Measurements from ENCODE around the gene MB21D2. TPM values are rescaled to one million over a fixed set of nuclear protein-coding genes. Genes with fewer than 3 reads are reported as not detected.

Gene MB21D2
- total RNA-seq, 1 experiment from 2014 or later: 26.0 TPM

- Histone ChIP-seq H3K9me3 (ENCODE audit: low read length) (no peaks in the 10 kb centered on the region), H3K4me3 (ENCODE audit: low read length) (no peak overlapping the region), H3K9me2 (replicated peaks; ENCODE audit: low read length) (no peaks in the 10 kb centered on the region), H3K27me3 (ENCODE audit: low read length) (no peaks in the 10 kb centered on the region), H3F3A (ENCODE audit: low read length, unreplicated experiment) (no peaks in the 10 kb centered on the region), H3K79me2 (ENCODE audit: low read length) (no peaks in the 10 kb centered on the region), H3K27ac (ENCODE audit: low read length) (peak overlapping the region; percentile 5; the same call in 1 of the 2 replicates), H2AFZ (ENCODE audit: low read length) (no peak overlapping the region), H3K4me2 (ENCODE audit: low read length) (no peak overlapping the region), H4K20me1 (ENCODE audit: low read length) (no peaks in the 10 kb centered on the region), H3K4me1 (ENCODE audit: insufficient read depth, low read length) (peaks cover 25% of the 10 kb centered on the region), H3K9ac (ENCODE audit: low read length) (no peak overlapping the region), H3K36me3 (ENCODE audit: low read depth, low read length) (no peaks in the 10 kb centered on the region)
- DNase-seq (peak; percentile 29), ATAC-seq (peak; percentile 54)
- TF ChIP-seq EZH2 (IDR thresholded peaks at IDR 0.05; ENCODE audit: low read length, unreplicated experiment) (no peak), EZH2phosphoT487 (IDR thresholded peaks at IDR 0.05; ENCODE audit: borderline replicate concordance, low read length) (no peak)
- TF ChIP-seq, protein P1, sequence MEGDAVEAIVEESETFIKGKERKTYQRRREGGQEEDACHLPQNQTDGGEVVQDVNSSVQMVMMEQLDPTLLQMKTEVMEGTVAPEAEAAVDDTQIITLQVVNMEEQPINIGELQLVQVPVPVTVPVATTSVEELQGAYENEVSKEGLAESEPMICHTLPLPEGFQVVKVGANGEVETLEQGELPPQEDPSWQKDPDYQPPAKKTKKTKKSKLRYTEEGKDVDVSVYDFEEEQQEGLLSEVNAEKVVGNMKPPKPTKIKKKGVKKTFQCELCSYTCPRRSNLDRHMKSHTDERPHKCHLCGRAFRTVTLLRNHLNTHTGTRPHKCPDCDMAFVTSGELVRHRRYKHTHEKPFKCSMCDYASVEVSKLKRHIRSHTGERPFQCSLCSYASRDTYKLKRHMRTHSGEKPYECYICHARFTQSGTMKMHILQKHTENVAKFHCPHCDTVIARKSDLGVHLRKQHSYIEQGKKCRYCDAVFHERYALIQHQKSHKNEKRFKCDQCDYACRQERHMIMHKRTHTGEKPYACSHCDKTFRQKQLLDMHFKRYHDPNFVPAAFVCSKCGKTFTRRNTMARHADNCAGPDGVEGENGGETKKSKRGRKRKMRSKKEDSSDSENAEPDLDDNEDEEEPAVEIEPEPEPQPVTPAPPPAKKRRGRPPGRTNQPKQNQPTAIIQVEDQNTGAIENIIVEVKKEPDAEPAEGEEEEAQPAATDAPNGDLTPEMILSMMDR (conservative IDR thresholded peaks at IDR 0.05; ENCODE audit: low read depth, low read length): no peak
- BruUV-seq (replicated peaks): no TSS peak
- ChIA-PET CTCF (no interaction called here), POLR2A (ENCODE audit: unreplicated experiment) (no interaction called here)
- intact Hi-C loops (cut with micrococcal nuclease): no loop called here
Observed at GRCh38 chr3:192933779-192934460, 16.3 kb upstream of the MB21D2 start.

DNA sequence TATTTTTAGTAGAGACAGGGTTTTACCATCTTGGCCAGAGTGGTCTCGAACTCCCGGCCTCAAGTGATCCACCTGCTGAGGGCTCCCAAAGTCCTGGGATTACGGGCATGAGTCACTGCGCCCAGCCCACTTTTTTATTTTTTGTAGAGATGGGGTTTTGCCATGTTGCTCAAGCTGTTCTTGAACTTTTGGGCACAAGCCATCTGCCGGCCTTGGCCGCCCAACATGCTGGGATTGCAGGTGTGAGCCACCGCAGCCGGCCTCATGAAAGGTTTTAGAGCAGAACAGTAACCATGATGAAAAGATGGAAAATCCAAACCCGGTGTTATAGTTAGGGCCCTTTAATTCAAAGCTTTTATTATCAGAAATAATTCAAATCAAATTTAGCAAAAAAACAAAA lies 15.6 kb upstream of the MB21D2 start:
- H3K27ac ChIP-seq (ENCODE audit: low read length): no peak overlapping the region
- H3K27me3 ChIP-seq (ENCODE audit: low read length): no peaks in the 10 kb centered on the region
- no peak overlapping the region for H2AFZ ChIP-seq (ENCODE audit: low read length)
- no peaks in the 10 kb centered on the region for H3K79me2 ChIP-seq (ENCODE audit: low read length)
- no peaks in the 10 kb centered on the region for H4K20me1 ChIP-seq (ENCODE audit: low read length)
- no peaks in the 10 kb centered on the region for H3K9me3 ChIP-seq (ENCODE audit: low read length)
- H3K4me3 ChIP-seq (ENCODE audit: low read length): no peak overlapping the region
- no peaks in the 10 kb centered on the region for H3K36me3 ChIP-seq (ENCODE audit: low read depth, low read length)
- no peaks in the 10 kb centered on the region for H3K9me2 ChIP-seq (replicated peaks; ENCODE audit: low read length)
- ChIA-PET CTCF (no interaction called here), POLR2A (ENCODE audit: unreplicated experiment) (no interaction called here)
- H3K4me1 ChIP-seq (ENCODE audit: insufficient read depth, low read length): peaks cover 31% of the 10 kb centered on the region
- no peak overlapping the region for H3K4me2 ChIP-seq (ENCODE audit: low read length)
- no peaks in the 10 kb centered on the region for H3F3A ChIP-seq (ENCODE audit: low read length, unreplicated experiment)
- no TSS peak for BruUV-seq (replicated peaks)
- intact Hi-C loops (cut with micrococcal nuclease): no loop called here
- no peak overlapping the region for H3K9ac ChIP-seq (ENCODE audit: low read length)
- no peak for ATAC-seq
- TF ChIP-seq, protein P1 (conservative IDR thresholded peaks at IDR 0.05; ENCODE audit: low read depth, low read length): no peak
- no peak for TF ChIP-seq EZH2 (IDR thresholded peaks at IDR 0.05; ENCODE audit: low read length, unreplicated experiment)
- no peak for TF ChIP-seq EZH2phosphoT487 (IDR thresholded peaks at IDR 0.05; ENCODE audit: borderline replicate concordance, low read length)
- no peak for DNase-seq

GRCh38 chr3:192931825-192932224 lies 14.2 kb upstream of the MB21D2 start:
- CTCF ChIA-PET: no interaction called here
- H3K4me1 ChIP-seq (ENCODE audit: insufficient read depth, low read length): peaks cover 46% of the 10 kb centered on the region
- ATAC-seq: no peak
- H3F3A ChIP-seq (ENCODE audit: low read length, unreplicated experiment): no peaks in the 10 kb centered on the region
- H3K27ac ChIP-seq (ENCODE audit: low read length): no peak overlapping the region
- no peaks in the 10 kb centered on the region for H3K9me3 ChIP-seq (ENCODE audit: low read length)
- no peak for TF ChIP-seq EZH2phosphoT487 (IDR thresholded peaks at IDR 0.05; ENCODE audit: borderline replicate concordance, low read length)
- no peak for TF ChIP-seq EZH2 (IDR thresholded peaks at IDR 0.05; ENCODE audit: low read length, unreplicated experiment)
- TF ChIP-seq, protein P1 (conservative IDR thresholded peaks at IDR 0.05; ENCODE audit: low read depth, low read length): no peak
- POLR2A ChIA-PET (ENCODE audit: unreplicated experiment): interaction anchor here (0.6 kb wide), 1 partner anchor 155 kb away, joined by 3 read pairs; no protein-coding TSS in a partner anchor
- H3K79me2 ChIP-seq (ENCODE audit: low read length): no peaks in the 10 kb centered on the region
- H4K20me1 ChIP-seq (ENCODE audit: low read length): no peaks in the 10 kb centered on the region
- H3K36me3 ChIP-seq (ENCODE audit: low read depth, low read length): no peaks in the 10 kb centered on the region
- intact Hi-C loops (cut with micrococcal nuclease): no loop called here
- no peak overlapping the region for H3K4me3 ChIP-seq (ENCODE audit: low read length)
- H3K9me2 ChIP-seq (replicated peaks; ENCODE audit: low read length): no peaks in the 10 kb centered on the region
- BruUV-seq (replicated peaks): no TSS peak
- DNase-seq: no peak
- no peaks in the 10 kb centered on the region for H3K27me3 ChIP-seq (ENCODE audit: low read length)
- no peak overlapping the region for H3K4me2 ChIP-seq (ENCODE audit: low read length)
- no peak overlapping the region for H3K9ac ChIP-seq (ENCODE audit: low read length)
- H2AFZ ChIP-seq (ENCODE audit: low read length): no peak overlapping the region
